HS-5 (cell line): Measurements from ENCODE around the gene YTHDF2.
"Not testable (repeated sequence)": the region's sequence is repeated elsewhere in the genome, so short reads cannot be mapped to it uniquely, and the experiment has no call there.

Source experiments
- DNase-seq: peaks from one replicate; pipeline ENCODE4 v3.0.0-alpha.2; 2012; ENCODE audit warnings: low read depth

The YTHDF2 gene

GRCh38 chr1:28736450-28737306 lies at the start of gene YTHDF2:
Gene YTHDF2 (plus strand): TSS chr1:28736940. CDS start chr1:28737121, 181 bp downstream.
- DNase-seq, result peak; percentile 69

DNA sequence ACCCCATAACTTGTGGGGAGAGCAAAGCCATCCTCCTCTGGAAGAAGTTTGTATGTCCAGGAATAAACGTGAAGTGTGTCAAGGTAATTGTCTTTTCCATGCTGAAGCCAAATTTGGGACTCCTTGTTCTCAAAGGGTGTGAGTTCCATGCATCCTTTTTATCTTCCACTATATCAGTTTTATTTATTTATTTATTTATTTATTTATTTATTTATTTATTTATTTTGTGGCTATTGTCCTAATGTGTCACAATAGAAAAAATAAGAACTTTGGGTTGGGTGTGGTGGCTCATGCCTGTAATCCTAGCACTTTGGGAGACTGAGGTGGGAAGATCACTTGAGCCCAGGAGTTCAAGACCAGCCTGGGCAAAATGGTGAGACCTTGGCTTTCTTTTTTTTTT lies 45.1 kb upstream of the YTHDF2 start:
- DNase-seq, result not testable (repeated sequence)

DNA sequence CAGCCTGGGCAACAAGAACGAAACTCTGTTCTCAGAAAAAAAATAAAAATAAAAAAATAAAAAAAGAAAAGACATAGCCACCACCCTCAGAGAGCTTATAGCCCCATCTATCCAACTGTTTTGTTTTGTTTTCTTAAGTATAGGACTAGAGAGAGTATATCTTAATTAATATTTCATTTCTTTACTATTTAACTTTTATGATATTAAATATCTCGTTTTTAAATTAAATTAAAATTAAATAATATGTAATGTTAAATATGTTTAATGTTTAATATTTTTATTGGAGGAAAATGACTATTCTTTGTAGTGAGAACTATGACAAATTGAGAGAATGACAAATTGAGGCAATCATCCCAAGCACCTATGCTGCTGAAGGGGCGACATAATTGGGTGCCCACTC lies 33.1 kb upstream of the YTHDF2 start:
- no peak for DNase-seq

GRCh38 chr1:28716336-28716735 lies 20.4 kb upstream of the YTHDF2 start:
- no peak for DNase-seq

DNA sequence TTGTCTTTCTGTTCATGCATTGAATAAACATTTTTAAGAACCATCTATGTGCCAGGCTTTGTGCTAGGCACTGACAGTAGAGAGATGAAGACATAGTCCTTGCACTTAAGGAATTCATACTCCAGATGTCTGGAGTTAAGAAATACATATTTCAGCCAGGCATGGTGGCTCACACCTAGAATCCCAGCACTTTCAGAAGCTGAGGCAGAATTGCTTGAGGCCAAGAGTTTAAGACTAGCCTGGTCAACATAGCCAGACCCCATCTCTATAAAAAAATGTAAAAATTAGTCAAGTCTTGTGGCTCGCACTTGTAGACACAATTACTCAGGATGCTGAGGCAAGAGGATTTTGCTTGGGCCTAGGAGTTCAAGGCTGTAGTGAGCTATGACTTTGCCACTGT lies 18.6 kb upstream of the YTHDF2 start:
- no peak for DNase-seq

- no peak for DNase-seq
These were observed 18.0 kb upstream of the YTHDF2 start for GRCh38 chr1:28718586-28719331.

- DNase-seq, result no peak
These were observed 17.5 kb upstream of the YTHDF2 start for GRCh38 chr1:28719332-28719619.

DNA sequence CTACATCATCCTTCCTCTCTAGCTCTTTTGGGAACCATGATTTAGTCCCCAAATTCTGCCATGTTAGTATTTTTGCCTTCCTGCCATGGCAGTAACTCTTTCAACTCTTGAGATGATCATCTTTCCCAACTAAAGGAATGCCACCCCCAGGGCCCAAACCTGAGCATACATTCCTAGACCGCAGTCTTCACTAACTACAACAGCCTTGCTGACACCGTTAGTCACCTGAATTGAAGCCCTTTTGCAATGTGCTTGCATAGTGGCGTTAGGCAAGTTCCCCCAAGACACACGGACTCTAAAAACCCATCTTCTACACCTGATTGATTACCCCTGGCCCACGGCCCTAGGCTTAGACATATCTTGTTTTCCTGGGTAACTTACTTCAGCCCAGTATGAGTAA lies 16.4 kb upstream of the YTHDF2 start:
- no peak for DNase-seq

GRCh38 chr1:28721927-28722326 lies 14.8 kb upstream of the YTHDF2 start:
- DNase-seq, result not testable (repeated sequence)

DNA sequence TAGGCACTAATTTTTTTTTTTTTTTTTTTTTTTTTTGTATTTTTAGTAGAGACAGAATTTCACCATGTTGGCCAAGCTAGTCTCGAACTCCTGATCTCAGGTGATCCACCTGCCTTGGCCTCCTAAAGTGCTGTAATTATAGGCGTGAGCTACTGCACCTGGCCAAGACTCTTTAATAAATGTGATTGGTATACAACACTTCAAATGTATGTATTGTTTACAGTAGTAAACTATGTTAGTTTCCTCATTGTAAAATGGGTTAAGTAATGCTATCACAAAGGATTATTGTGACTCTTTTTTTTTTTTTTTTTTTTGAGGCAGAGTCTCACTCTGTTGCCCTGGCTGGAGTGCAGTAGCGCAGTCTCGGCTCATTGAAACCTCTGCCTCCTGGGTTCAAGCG lies 11.4 kb upstream of the YTHDF2 start:
- DNase-seq, result not testable (repeated sequence)

- DNase-seq, result no peak
These were observed 735 bp upstream of the YTHDF2 start for GRCh38 chr1:28735961-28736449.

GRCh38 chr1:28737307-28738132 lies 780 bp downstream of the YTHDF2 start:
- DNase-seq, result no peak

GRCh38 chr1:28740118-28740517 lies 3.4 kb downstream of the YTHDF2 start:
- DNase-seq, result no peak

- DNase-seq, result no peak
These were observed 7.4 kb downstream of the YTHDF2 start for GRCh38 chr1:28744184-28744583.

DNA sequence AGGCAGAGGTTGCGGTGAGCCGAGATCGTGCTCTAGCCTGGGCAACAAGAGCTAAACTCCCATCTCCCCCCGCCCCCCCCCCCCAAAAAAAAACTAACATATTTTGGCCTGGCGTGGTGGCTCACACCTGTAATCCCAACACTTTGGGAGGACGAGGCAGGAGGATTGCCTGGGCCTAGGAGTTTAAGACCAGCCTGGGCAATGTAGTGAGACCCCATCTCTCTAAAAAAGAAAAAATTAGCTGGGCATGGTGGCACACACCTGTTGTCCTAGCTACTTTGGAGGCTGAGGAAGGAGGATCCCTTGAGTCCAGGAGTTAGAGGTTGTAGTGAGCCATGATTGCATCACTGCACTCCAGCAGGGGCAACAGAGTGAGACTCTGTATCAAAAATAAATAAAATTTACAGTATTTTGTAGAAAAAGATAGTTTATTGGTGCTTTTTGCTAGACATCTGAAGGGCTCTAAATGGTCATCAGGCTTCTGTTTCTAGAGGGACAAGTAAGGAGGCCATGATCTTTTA lies 9.0 kb downstream of the YTHDF2 start:
- no peak for DNase-seq

DNA sequence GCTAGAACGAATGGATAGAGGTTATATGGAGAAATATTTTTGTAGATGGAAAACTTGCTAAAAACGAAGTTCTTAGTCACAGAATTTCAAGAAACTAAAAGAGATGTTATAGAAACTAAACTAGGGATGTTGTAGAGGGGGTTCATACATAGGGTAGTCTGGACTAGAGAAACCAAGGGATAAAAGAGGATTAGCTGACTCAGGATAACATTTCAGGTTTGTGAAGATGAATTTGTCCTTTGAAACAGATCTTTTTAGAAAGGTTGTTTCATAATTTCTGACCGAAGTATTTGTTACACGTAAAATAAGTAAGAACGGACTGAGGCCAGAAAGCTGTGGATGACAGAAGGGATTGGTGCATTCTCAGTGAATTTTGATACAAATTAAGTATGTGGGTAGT lies 13.6 kb downstream of the YTHDF2 start:
- no peak for DNase-seq

DNA sequence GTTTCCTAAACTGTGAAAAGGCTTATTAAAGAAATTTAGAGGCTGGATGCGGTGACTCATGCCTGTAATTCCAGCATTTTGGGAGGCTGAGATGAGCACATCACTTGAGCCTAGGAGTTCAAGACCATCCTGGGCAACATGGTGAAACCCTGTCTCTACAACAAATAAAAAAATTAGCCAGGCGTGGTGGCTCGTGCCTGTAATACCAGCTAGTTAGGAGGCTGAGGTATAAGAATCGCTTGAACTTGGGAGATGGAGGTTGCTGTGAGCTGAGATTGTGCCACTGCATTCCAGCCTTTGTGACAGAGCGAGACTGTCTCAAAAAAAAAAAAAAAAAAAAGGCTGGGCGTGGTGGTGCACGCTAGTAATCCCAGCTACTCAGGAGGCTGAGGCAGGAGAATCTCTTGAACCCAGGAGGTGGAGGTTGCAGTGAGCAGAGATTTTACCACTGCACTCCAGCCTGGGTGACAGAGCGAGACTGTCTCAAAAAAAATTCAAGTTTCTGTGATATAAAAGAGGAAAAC lies 14.1 kb downstream of the YTHDF2 start:
- not testable (repeated sequence) for DNase-seq

DNA sequence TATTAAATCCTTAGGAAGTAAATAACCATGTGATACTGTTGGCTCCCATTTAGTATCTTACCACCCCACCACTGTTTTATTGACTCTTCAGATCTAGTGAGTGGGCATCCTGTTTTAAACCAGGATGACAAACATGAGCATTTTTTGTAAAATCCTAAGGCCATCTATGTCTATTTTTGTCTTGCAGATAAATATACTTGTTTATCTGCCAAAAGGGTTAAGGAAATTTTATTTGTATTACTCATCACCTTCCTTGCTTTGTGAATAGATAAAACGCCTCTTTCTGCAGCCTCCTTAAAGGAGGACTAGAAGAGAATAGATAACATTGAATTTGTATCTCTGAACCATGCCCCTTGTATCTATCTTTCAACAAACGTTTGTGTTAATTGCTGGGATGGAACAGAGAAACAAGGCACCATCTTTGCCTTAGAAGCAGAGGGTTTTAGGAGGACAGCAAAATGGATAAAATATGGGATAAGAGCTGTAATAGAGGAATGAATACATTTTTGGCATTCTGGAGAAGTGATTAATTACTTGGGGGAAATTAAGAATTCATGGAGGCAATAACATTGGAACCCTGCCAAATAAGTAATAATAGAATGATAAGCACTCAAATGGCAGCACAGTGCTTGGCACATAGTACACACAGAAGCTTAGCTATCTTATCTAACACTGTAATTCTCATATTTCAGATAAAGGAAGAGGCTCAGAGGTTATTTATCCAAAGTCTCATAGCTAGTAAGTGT lies 14.7 kb downstream of the YTHDF2 start:
- DNase-seq, result peak; percentile 58

GRCh38 chr1:28755701-28756100 lies 19.0 kb downstream of the YTHDF2 start:
- no peak for DNase-seq

DNA sequence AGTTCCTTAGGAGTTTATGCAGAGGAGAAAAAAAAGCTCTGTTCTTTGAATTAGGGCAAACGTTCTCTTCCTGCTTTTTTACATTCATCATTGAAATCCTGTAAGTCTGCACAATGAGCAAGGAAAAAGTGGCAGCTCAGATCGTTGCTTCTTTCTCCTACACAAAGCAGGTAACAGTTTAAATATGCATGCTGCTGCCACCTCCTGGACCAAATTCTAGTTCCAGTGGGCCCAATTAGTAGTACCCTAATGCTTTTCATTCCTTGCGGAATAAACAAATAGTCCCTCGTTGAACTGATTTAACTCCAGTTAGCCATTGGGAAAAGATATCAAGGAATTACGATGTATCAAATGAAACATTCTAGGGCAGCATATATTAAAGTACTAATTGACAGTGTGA lies 20.1 kb downstream of the YTHDF2 start:
- DNase-seq, result no peak

DNA sequence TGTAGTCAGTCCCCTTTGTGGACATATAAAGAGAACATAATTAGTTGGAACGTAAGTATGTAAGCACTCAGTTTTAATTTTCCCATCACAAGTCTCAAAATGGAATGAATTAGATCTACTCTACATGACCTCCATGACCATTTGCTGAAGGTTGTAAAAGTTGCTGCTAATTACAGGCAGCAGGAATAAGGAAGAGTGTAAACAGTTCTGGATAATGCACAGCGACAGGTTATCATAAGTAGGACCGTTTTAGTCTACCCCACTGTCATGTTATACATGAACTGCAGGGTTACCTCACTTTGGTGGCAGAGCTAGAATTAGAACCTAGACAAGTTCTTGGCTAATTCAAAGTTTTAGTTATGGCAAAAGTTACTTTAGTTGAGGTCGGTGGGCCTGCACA lies 21.7 kb downstream of the YTHDF2 start:
- DNase-seq, result no peak
